MCF 10A (cell line): ENCODE data around the gene ADAMTS6. TPM values are rescaled to one million over a fixed set of nuclear protein-coding genes. Genes with fewer than 3 reads are reported as not detected.

Experiments
- BruUV-seq: library from RNA; stranded (reverse); fragments of 400-500 nt; replicated peaks from 2 replicates; lab custom pipeline; 2021; lab: Mats Ljungman, UMichigan
- CTCF ChIA-PET: fragments of 300-600 bp; sonication (Branson Sonifier 250); formaldehyde crosslinking; extraction: SDS; loops from one replicate; lab custom pipeline; 2021; ENCODE audit warnings: antibody characterized with exemption, inconsistent platforms; lab: Yijun Ruan, JAX
- POLR2A ChIA-PET: fragments of 300-600, 350-650 bp; sonication (Branson Sonifier 250); formaldehyde crosslinking; extraction: SDS; loops from one replicate; lab custom pipeline; 2020; ENCODE audit warnings: antibody characterized with exemption, inconsistent platforms; lab: Yijun Ruan, JAX
- DNase-seq: peaks from one replicate; pipeline ENCODE4 v3.0.0-alpha.2; 2018; ENCODE audit not compliant: unreplicated experiment
- H3K27ac Mint-ChIP-seq: one replicate; pipeline ENCODE4 v1.8.0; 2022; ENCODE audit warnings: mild to moderate bottlenecking, low read depth, mixed read lengths; ENCODE audit not compliant: unreplicated experiment
- H3K27me3 Mint-ChIP-seq: one replicate; pipeline ENCODE4 v1.8.0; 2022; ENCODE audit warnings: mixed read lengths; ENCODE audit not compliant: insufficient read depth, unreplicated experiment
- H3K36me3 Mint-ChIP-seq: one replicate; pipeline ENCODE4 v1.8.0; 2022; ENCODE audit warnings: mild to moderate bottlenecking, moderate library complexity, mixed read lengths; ENCODE audit not compliant: insufficient read depth, unreplicated experiment
- H3K4me1 Mint-ChIP-seq: one replicate; pipeline ENCODE4 v1.8.0; 2022; ENCODE audit warnings: mixed read lengths; ENCODE audit not compliant: insufficient read depth, unreplicated experiment
- H3K4me3 Mint-ChIP-seq: one replicate; pipeline ENCODE4 v1.8.0; 2022; ENCODE audit warnings: mild to moderate bottlenecking, moderate library complexity, mixed read lengths; ENCODE audit not compliant: unreplicated experiment
- H3K9me3 Mint-ChIP-seq: one replicate; pipeline ENCODE4 v1.8.0; 2022; ENCODE audit warnings: mixed read lengths; ENCODE audit not compliant: unreplicated experiment
- intact Hi-C: fragments of 100-400 bp; cut with micrococcal nuclease; formaldehyde crosslinking; loops from 2 replicates; pipeline ENCODE4 v1.14.1; 2022
- total RNA-seq: library from RNA; stranded (reverse); gene quantifications from 2 replicates; pipeline ENCODE4 v1.2.3, GENCODE V29; 2022
- TF ChIP-seq, protein P1 (sequence below): fragments of 200-600 bp; IDR thresholded peaks from one replicate; pipeline ENCODE4 v1.8.0; 2022; ENCODE audit warnings: antibody characterized with exemption, mild to moderate bottlenecking; ENCODE audit not compliant: unreplicated experiment

The ADAMTS6 gene
- total RNA-seq, 1 experiment from 2014 or later = 17.8 TPM

- Mint-ChIP-seq H3K9me3 (no peaks in the 10 kb centered on the region), H3K36me3 (no peaks in the 10 kb centered on the region), H3K4me1 (no peaks in the 10 kb centered on the region), H3K27ac (no peak overlapping the region), H3K4me3 (no peak overlapping the region), H3K27me3 (no peaks in the 10 kb centered on the region)
- ChIA-PET CTCF (no interaction called here), POLR2A (no interaction called here)
- intact Hi-C loops = no loop called here
- DNase-seq = no peak
- TF ChIP-seq, protein P1, sequence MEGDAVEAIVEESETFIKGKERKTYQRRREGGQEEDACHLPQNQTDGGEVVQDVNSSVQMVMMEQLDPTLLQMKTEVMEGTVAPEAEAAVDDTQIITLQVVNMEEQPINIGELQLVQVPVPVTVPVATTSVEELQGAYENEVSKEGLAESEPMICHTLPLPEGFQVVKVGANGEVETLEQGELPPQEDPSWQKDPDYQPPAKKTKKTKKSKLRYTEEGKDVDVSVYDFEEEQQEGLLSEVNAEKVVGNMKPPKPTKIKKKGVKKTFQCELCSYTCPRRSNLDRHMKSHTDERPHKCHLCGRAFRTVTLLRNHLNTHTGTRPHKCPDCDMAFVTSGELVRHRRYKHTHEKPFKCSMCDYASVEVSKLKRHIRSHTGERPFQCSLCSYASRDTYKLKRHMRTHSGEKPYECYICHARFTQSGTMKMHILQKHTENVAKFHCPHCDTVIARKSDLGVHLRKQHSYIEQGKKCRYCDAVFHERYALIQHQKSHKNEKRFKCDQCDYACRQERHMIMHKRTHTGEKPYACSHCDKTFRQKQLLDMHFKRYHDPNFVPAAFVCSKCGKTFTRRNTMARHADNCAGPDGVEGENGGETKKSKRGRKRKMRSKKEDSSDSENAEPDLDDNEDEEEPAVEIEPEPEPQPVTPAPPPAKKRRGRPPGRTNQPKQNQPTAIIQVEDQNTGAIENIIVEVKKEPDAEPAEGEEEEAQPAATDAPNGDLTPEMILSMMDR = no peak
- BruUV-seq = no TSS peak
Measured at GRCh38 chr5:65271906-65272305, 209.8 kb downstream of the ADAMTS6 start.

- no peak overlapping the region for H3K4me3 Mint-ChIP-seq
- no peaks in the 10 kb centered on the region for H3K9me3 Mint-ChIP-seq
- no peak for DNase-seq
- POLR2A ChIA-PET = no interaction called here
- no peaks in the 10 kb centered on the region for H3K27me3 Mint-ChIP-seq
- no peak overlapping the region for H3K27ac Mint-ChIP-seq
- TF ChIP-seq, protein P1 = no peak
- intact Hi-C loops = no loop called here
- no peaks in the 10 kb centered on the region for H3K36me3 Mint-ChIP-seq
- no TSS peak for BruUV-seq
- H3K4me1 Mint-ChIP-seq = no peaks in the 10 kb centered on the region
- CTCF ChIA-PET = interaction anchor here (1.1 kb wide), 1 partner anchor 17 kb away, joined by 3 read pairs; no protein-coding TSS in a partner anchor
Measured at GRCh38 chr5:65268525-65268924, 213.2 kb downstream of the ADAMTS6 start.

- intact Hi-C loops = no loop called here
Measured at GRCh38 chr5:65264420-65264819, 217.3 kb downstream of the ADAMTS6 start.

GRCh38 chr5:65263321-65263720 is 218.4 kb downstream of the ADAMTS6 start:
- intact Hi-C loops = no loop called here
- BruUV-seq = no TSS peak
- Mint-ChIP-seq H3K27ac (no peak overlapping the region), H3K4me3 (no peak overlapping the region), H3K36me3 (no peaks in the 10 kb centered on the region), H3K9me3 (no peaks in the 10 kb centered on the region), H3K4me1 (peaks cover 14% of the 10 kb centered on the region), H3K27me3 (no peaks in the 10 kb centered on the region)
- ChIA-PET POLR2A (no interaction called here), CTCF (no interaction called here)
- DNase-seq = no peak
- TF ChIP-seq, protein P1 = no peak

More at GRCh38 chr5:65264420-65264819, 217.3 kb downstream of the ADAMTS6 start:
- H3K27me3 Mint-ChIP-seq = no peaks in the 10 kb centered on the region
- peaks cover 14% of the 10 kb centered on the region for H3K4me1 Mint-ChIP-seq
- BruUV-seq = no TSS peak
- no peak for DNase-seq
- ChIA-PET CTCF (no interaction called here), POLR2A (no interaction called here)
- no peak overlapping the region for H3K27ac Mint-ChIP-seq
- no peaks in the 10 kb centered on the region for H3K9me3 Mint-ChIP-seq
- no peak overlapping the region for H3K4me3 Mint-ChIP-seq
- TF ChIP-seq, protein P1 = no peak
- no peaks in the 10 kb centered on the region for H3K36me3 Mint-ChIP-seq
